Cardiac muscle cell (in vitro differentiated cells and primary cell): ENCODE measurements around the gene CDC42SE2. TPM values are rescaled to one million over a fixed set of nuclear protein-coding genes. Genes with fewer than 3 reads are reported as not detected.

Experiments
- DNase-seq, 2 donors: peaks; one replicate each; pipeline versions ENCODE4 v3.0.0 to v3.0.0-alpha.2; 2010 to 2017; ENCODE audit warnings: low read depth in 1 of 2, low spot score in 1 of 2
- H3K27ac ChIP-seq: fragments of 200-600 bp; sonication (generic); 2 replicates; pipeline ENCODE4 v1.5.1; 2016
- H3K27me3 ChIP-seq: fragments of 200-600 bp; sonication (generic); 2 replicates; pipeline ENCODE4 v1.6.0; 2016; ENCODE audit warnings: control low read depth
- H3K36me3 ChIP-seq: fragments of 200-600 bp; sonication (generic); 2 replicates; pipeline ENCODE4 v1.5.1; 2016; ENCODE audit warnings: control low read depth
- H3K4me1 ChIP-seq: fragments of 200-600 bp; sonication (generic); 2 replicates; pipeline ENCODE4 v1.8.1; 2017; ENCODE audit warnings: low read depth, mild to moderate bottlenecking, mixed run types
- H3K4me3 ChIP-seq: fragments of 200-600 bp; sonication (generic); 2 replicates; pipeline ENCODE4 v1.5.1; 2016; ENCODE audit warnings: mild to moderate bottlenecking
- H3K9me3 ChIP-seq: fragments of 200-600 bp; sonication (generic); 2 replicates; pipeline ENCODE4 v1.5.1; 2017; ENCODE audit warnings: low read depth, mild to moderate bottlenecking, control low read depth
- CTCF ChIP-seq: IDR thresholded peaks from 2 replicates; pipeline ENCODE4 v1.5.1; 2012; ENCODE audit warnings: low read depth, mild to moderate bottlenecking, low read length
- polyA plus RNA-seq: library from polyadenylated mRNA; unstranded; fragments of >200 nt; fragmentation: Nextera tagmentation; extraction: Ambion mirVana; gene quantifications from 2 replicates; pipeline ENCODE4 v1.2.1, GENCODE V29; 2016
- total RNA-seq: library from RNA; depleted of rRNA; stranded (reverse); fragments of >200 nt; gene quantifications from 2 replicates; pipeline ENCODE4 v1.2.3, GENCODE V29; 2016

Gene CDC42SE2
- total and polyA plus RNA-seq, 2 experiments from 2014 or later: 15.2 to 24.1 TPM

- H3K4me1 ChIP-seq: no peaks in the 10 kb centered on the region
- no peaks in the 10 kb centered on the region for H3K9me3 ChIP-seq
- no peak overlapping the region for H3K27ac ChIP-seq
- H3K36me3 ChIP-seq: no peaks in the 10 kb centered on the region
- no peak for DNase-seq
- H3K4me3 ChIP-seq: no peak overlapping the region
- no peaks in the 10 kb centered on the region for H3K27me3 ChIP-seq
- no peak for TF ChIP-seq CTCF
Observed at GRCh38 chr5:131369558-131369957, 105.7 kb downstream of the CDC42SE2 start.

GRCh38 chr5:131371835-131372234 is 108.0 kb downstream of the CDC42SE2 start:
- no peak overlapping the region for H3K27ac ChIP-seq
- no peaks in the 10 kb centered on the region for H3K27me3 ChIP-seq
- DNase-seq: no peak
- H3K36me3 ChIP-seq: no peaks in the 10 kb centered on the region
- no peak for TF ChIP-seq CTCF
- no peaks in the 10 kb centered on the region for H3K9me3 ChIP-seq
- H3K4me1 ChIP-seq: no peaks in the 10 kb centered on the region
- no peak overlapping the region for H3K4me3 ChIP-seq

GRCh38 chr5:131373265-131373664 is 109.4 kb downstream of the CDC42SE2 start:
- no peak overlapping the region for H3K27ac ChIP-seq
- H3K4me3 ChIP-seq: no peak overlapping the region
- no peak for TF ChIP-seq CTCF
- H3K4me1 ChIP-seq: no peaks in the 10 kb centered on the region
- no peaks in the 10 kb centered on the region for H3K9me3 ChIP-seq
- no peaks in the 10 kb centered on the region for H3K27me3 ChIP-seq
- no peak for DNase-seq
- no peaks in the 10 kb centered on the region for H3K36me3 ChIP-seq

GRCh38 chr5:131375351-131375750 is 111.5 kb downstream of the CDC42SE2 start:
- no peak overlapping the region for H3K27ac ChIP-seq
- no peak for TF ChIP-seq CTCF
- no peak overlapping the region for H3K4me3 ChIP-seq
- H3K9me3 ChIP-seq: no peaks in the 10 kb centered on the region
- no peaks in the 10 kb centered on the region for H3K36me3 ChIP-seq
- DNase-seq: no peak
- no peaks in the 10 kb centered on the region for H3K4me1 ChIP-seq
- H3K27me3 ChIP-seq: no peaks in the 10 kb centered on the region

- Histone ChIP-seq H3K4me3 (no peak overlapping the region), H3K4me1 (peaks cover 2% of the 10 kb centered on the region), H3K27ac (no peak overlapping the region), H3K27me3 (no peaks in the 10 kb centered on the region), H3K9me3 (no peaks in the 10 kb centered on the region), H3K36me3 (no peaks in the 10 kb centered on the region)
- no peak for DNase-seq
- TF ChIP-seq CTCF: no peak
Observed at GRCh38 chr5:131377346-131377745, 113.5 kb downstream of the CDC42SE2 start.
